NCI-H1436 treated with DMSO at 0.1 percent for 48 hours (cell line): ENCODE measurements around the gene CYP26B1.
"Not testable (repeated sequence)": the region's sequence is repeated elsewhere in the genome, so short reads cannot be mapped to it uniquely, and the experiment has no call there.

Experiments used
- DNase-seq: peaks from one replicate; lab custom pipeline; 2025; lab: John Stamatoyannopoulos, UW

CYP26B1 gene

GRCh38 chr2:72109291-72109690 lies 38.4 kb downstream of the CYP26B1 start:
- no peak for DNase-seq

- DNase-seq: no peak
Observed at GRCh38 chr2:72108121-72108520, 39.5 kb downstream of the CYP26B1 start.

- DNase-seq: no peak
Observed at GRCh38 chr2:72106978-72107377, 40.7 kb downstream of the CYP26B1 start.

- DNase-seq: no peak
Observed at GRCh38 chr2:72104821-72105588, 42.7 kb downstream of the CYP26B1 start.

- DNase-seq: no peak
Observed at GRCh38 chr2:72103690-72104089, 44.0 kb downstream of the CYP26B1 start.

GRCh38 chr2:72103161-72103560 lies 44.5 kb downstream of the CYP26B1 start:
- no peak for DNase-seq

- DNase-seq: no peak
Observed at GRCh38 chr2:72098935-72099334, 48.7 kb downstream of the CYP26B1 start.

GRCh38 chr2:72097276-72097675 lies 50.4 kb downstream of the CYP26B1 start:
- no peak for DNase-seq

GRCh38 chr2:72096181-72096580 lies 51.5 kb downstream of the CYP26B1 start:
- no peak for DNase-seq

GRCh38 chr2:72095364-72095763 lies 52.3 kb downstream of the CYP26B1 start:
- no peak for DNase-seq

GRCh38 chr2:72094701-72095100 lies 53.0 kb downstream of the CYP26B1 start:
- DNase-seq: no peak

- no peak for DNase-seq
Observed at GRCh38 chr2:72092111-72092510, 55.6 kb downstream of the CYP26B1 start.

- no peak for DNase-seq
Observed at GRCh38 chr2:72090781-72091482, 56.7 kb downstream of the CYP26B1 start.

GRCh38 chr2:72090271-72090720 lies 57.4 kb downstream of the CYP26B1 start:
- no peak for DNase-seq

- DNase-seq: no peak
Observed at GRCh38 chr2:72089537-72089936, 58.1 kb downstream of the CYP26B1 start.

GRCh38 chr2:72089028-72089427 lies 58.6 kb downstream of the CYP26B1 start:
- DNase-seq: no peak

GRCh38 chr2:72086871-72087633 lies 60.6 kb downstream of the CYP26B1 start:
- DNase-seq: not testable (repeated sequence)

GRCh38 chr2:72085513-72085912 lies 62.1 kb downstream of the CYP26B1 start:
- no peak for DNase-seq

- no peak for DNase-seq
Observed at GRCh38 chr2:72085036-72085435, 62.6 kb downstream of the CYP26B1 start.

GRCh38 chr2:72084584-72084976 lies 63.1 kb downstream of the CYP26B1 start:
- no peak for DNase-seq

- DNase-seq: no peak
Observed at GRCh38 chr2:72083751-72084583, 63.7 kb downstream of the CYP26B1 start.

- DNase-seq: no peak
Observed at GRCh38 chr2:72082887-72083286, 64.8 kb downstream of the CYP26B1 start.
